Naive B cell (primary cell): ENCODE measurements around the gene ENDOV. TPM values are rescaled to one million over a fixed set of nuclear protein-coding genes. Genes with fewer than 3 reads are reported as not detected.

ENCODE experiments used
- ATAC-seq, 2 donors: fragments of 150-1000 bp; cut with Tn5 transposase; 2 replicates each; pipeline ENCODE4 v1.10.0; 2021; ENCODE audit warnings: low read depth in 2 of 2, mild to moderate bottlenecking in 2 of 2, moderate library complexity in 2 of 2
- DNase-seq: peaks from one replicate; pipeline ENCODE4 v3.0.0; 2022
- H3K27ac Mint-ChIP-seq, 6 donors: one replicate each; pipeline ENCODE4 v1.8.0; 2020 to 2022; ENCODE audit warnings: mild to moderate bottlenecking in 6 of 6, mixed read lengths in 6 of 6, moderate library complexity in 5 of 6, inconsistent platforms in 2 of 6
- H3K27me3 Mint-ChIP-seq, 3 donors: one replicate each; pipeline ENCODE4 v1.8.0; 2021 to 2022; ENCODE audit warnings: mixed read lengths in 3 of 3, mild to moderate bottlenecking in 1 of 3
- H3K36me3 Mint-ChIP-seq, 2 donors: one replicate each; pipeline ENCODE4 v1.8.0; 2020 to 2022; ENCODE audit warnings: mixed read lengths in 2 of 2, inconsistent platforms in 1 of 2, mild to moderate bottlenecking in 1 of 2
- H3K4me1 Mint-ChIP-seq, 3 donors: one replicate each; pipeline ENCODE4 v1.8.0; 2020 to 2022; ENCODE audit warnings: mixed read lengths in 3 of 3, inconsistent platforms in 1 of 3, mild to moderate bottlenecking in 1 of 3, moderate library complexity in 1 of 3
- H3K4me3 Mint-ChIP-seq, 8 donors: one replicate each; pipeline ENCODE4 v1.8.0; 2020 to 2022; ENCODE audit warnings: mild to moderate bottlenecking in 8 of 8, mixed read lengths in 8 of 8, moderate library complexity in 8 of 8, inconsistent platforms in 2 of 8
- H3K9me3 Mint-ChIP-seq, 7 donors: one replicate each; pipeline ENCODE4 v1.8.0; 2020 to 2022; ENCODE audit warnings: mixed read lengths in 7 of 7, mild to moderate bottlenecking in 5 of 7, inconsistent platforms in 2 of 7, moderate library complexity in 1 of 7
- polyA plus RNA-seq, 6 donors: library from polyadenylated mRNA; unstranded; fragments of 300-500 nt; fragmentation: Illumina TruSeq; gene quantifications; one replicate each; pipeline ENCODE4 v1.2.3, GENCODE V29; 2021; ENCODE audit warnings: low read depth in 6 of 6

ENDOV gene
- polyA plus RNA-seq, 6 donors from 2014 or later, result 16.4 to 35.2 (median 20.7) TPM

- H3K4me1 Mint-ChIP-seq, result peaks cover 19 to 38% (median 26%) of the 10 kb centered on the region in 3 donors
- H3K4me3 Mint-ChIP-seq, result peak overlapping the region; percentile 87 to 94 (median 92)
- peaks cover 3 to 14% (median 12%) of the 10 kb centered on the region in 3 donors for H3K27me3 Mint-ChIP-seq
- H3K9me3 Mint-ChIP-seq, result no peaks in the 10 kb centered on the region
- H3K36me3 Mint-ChIP-seq, result peaks cover 0 to 10% of the 10 kb centered on the region in 2 donors
- H3K27ac Mint-ChIP-seq, result peak overlapping the region; percentile 92 to 96 (median 96)
- DNase-seq (peak; percentile 14), ATAC-seq (no peak)
Measured at GRCh38 chr17:80413771-80414507, 1.0 kb upstream of the ENDOV start.

- ATAC-seq, result peak; percentile 18 to 25
- Mint-ChIP-seq H3K36me3 (peaks cover 0 to 10% of the 10 kb centered on the region in 2 donors), H3K4me1 (peaks cover 19 to 38% (median 26%) of the 10 kb centered on the region in 3 donors), H3K4me3 (peak overlapping the region; percentile 87 to 94 (median 92)), H3K9me3 (no peaks in the 10 kb centered on the region), H3K27ac (peak overlapping the region; percentile 92 to 96 (median 96)), H3K27me3 (peaks cover 3 to 14% (median 12%) of the 10 kb centered on the region in 3 donors)
- DNase-seq, result no peak
Measured at GRCh38 chr17:80414508-80414802, 512 bp upstream of the ENDOV start.

- peak overlapping the region; percentile 87 to 94 (median 92) for H3K4me3 Mint-ChIP-seq
- peaks cover 19 to 38% (median 30%) of the 10 kb centered on the region in 3 donors for H3K4me1 Mint-ChIP-seq
- H3K27ac Mint-ChIP-seq, result peak overlapping the region; percentile 92 to 96 (median 96)
- peaks cover 0 to 10% of the 10 kb centered on the region in 2 donors for H3K36me3 Mint-ChIP-seq
- no peak for ATAC-seq
- no peaks in the 10 kb centered on the region for H3K9me3 Mint-ChIP-seq
- H3K27me3 Mint-ChIP-seq, result peaks cover 3 to 14% (median 12%) of the 10 kb centered on the region in 3 donors
- DNase-seq, result no peak
Measured at GRCh38 chr17:80415626-80416137, 715 bp downstream of the ENDOV start.

- ATAC-seq, result no peak
- H3K4me1 Mint-ChIP-seq, result peaks cover 19 to 38% (median 30%) of the 10 kb centered on the region in 3 donors
Measured at GRCh38 chr17:80416260-80416939, 1.4 kb downstream of the ENDOV start.

GRCh38 chr17:80416940-80417293 lies 1.9 kb downstream of the ENDOV start:
- H3K9me3 Mint-ChIP-seq, result no peaks in the 10 kb centered on the region
- H3K27me3 Mint-ChIP-seq, result peaks cover 3 to 14% (median 12%) of the 10 kb centered on the region in 3 donors
- peaks cover 19 to 38% (median 30%) of the 10 kb centered on the region in 3 donors for H3K4me1 Mint-ChIP-seq
- H3K27ac Mint-ChIP-seq, result peak overlapping the region in 5 of 6 donors; percentile 7 to 93 (median 84)
- H3K36me3 Mint-ChIP-seq, result peaks cover 0 to 10% of the 10 kb centered on the region in 2 donors
- ATAC-seq (no peak), DNase-seq (no peak)
- peak overlapping the region; percentile 55 to 94 (median 90) for H3K4me3 Mint-ChIP-seq

More at GRCh38 chr17:80416260-80416939, 1.4 kb downstream of the ENDOV start:
- peaks cover 3 to 14% (median 12%) of the 10 kb centered on the region in 3 donors for H3K27me3 Mint-ChIP-seq
- peak overlapping the region; percentile 87 to 94 (median 92) for H3K4me3 Mint-ChIP-seq
- H3K27ac Mint-ChIP-seq, result peak overlapping the region; percentile 73 to 96 (median 92)
- peaks cover 0 to 10% of the 10 kb centered on the region in 2 donors for H3K36me3 Mint-ChIP-seq
- no peak for DNase-seq
- H3K9me3 Mint-ChIP-seq, result no peaks in the 10 kb centered on the region

- Mint-ChIP-seq H3K36me3 (peaks cover 0 to 10% of the 10 kb centered on the region in 2 donors), H3K9me3 (no peaks in the 10 kb centered on the region), H3K27ac (no peak overlapping the region), H3K4me3 (peak overlapping the region in 5 of 8 donors; percentile 14 to 94 (median 39)), H3K4me1 (peaks cover 20 to 37% (median 30%) of the 10 kb centered on the region in 3 donors), H3K27me3 (peaks cover 3 to 9% (median 6%) of the 10 kb centered on the region in 3 donors)
- DNase-seq, result no peak
- no peak for ATAC-seq
Measured at GRCh38 chr17:80418589-80418988, 3.6 kb downstream of the ENDOV start.

GRCh38 chr17:80419255-80419654 lies 4.3 kb downstream of the ENDOV start:
- Mint-ChIP-seq H3K4me1 (peaks cover 22 to 37% (median 33%) of the 10 kb centered on the region in 3 donors), H3K4me3 (peak overlapping the region in 3 of 8 donors; percentile 30 to 76 (median 65)), H3K36me3 (peaks cover 0 to 10% of the 10 kb centered on the region in 2 donors), H3K27me3 (peaks cover 1 to 3% (median 2%) of the 10 kb centered on the region in 3 donors), H3K27ac (no peak overlapping the region), H3K9me3 (no peaks in the 10 kb centered on the region)
- DNase-seq (no peak), ATAC-seq (no peak)

- Mint-ChIP-seq H3K4me1 (peaks cover 31 to 41% (median 33%) of the 10 kb centered on the region in 3 donors), H3K4me3 (no peak overlapping the region), H3K27ac (no peak overlapping the region), H3K36me3 (peaks cover 0 to 10% of the 10 kb centered on the region in 2 donors), H3K27me3 (no peaks in the 10 kb centered on the region), H3K9me3 (no peaks in the 10 kb centered on the region)
- no peak for DNase-seq
- ATAC-seq, result no peak
Measured at GRCh38 chr17:80421381-80422090, 6.6 kb downstream of the ENDOV start.

GRCh38 chr17:80422276-80422675 lies 7.3 kb downstream of the ENDOV start:
- ATAC-seq (no peak), DNase-seq (no peak)
- H3K27me3 Mint-ChIP-seq, result no peaks in the 10 kb centered on the region
- H3K4me3 Mint-ChIP-seq, result no peak overlapping the region
- peaks cover 32 to 43% (median 34%) of the 10 kb centered on the region in 3 donors for H3K4me1 Mint-ChIP-seq
- H3K27ac Mint-ChIP-seq, result peak overlapping the region in 2 of 6 donors; percentile 57 to 84
- H3K9me3 Mint-ChIP-seq, result no peaks in the 10 kb centered on the region
- peaks cover 0 to 10% of the 10 kb centered on the region in 2 donors for H3K36me3 Mint-ChIP-seq

GRCh38 chr17:80422981-80423380 lies 8.0 kb downstream of the ENDOV start:
- H3K4me3 Mint-ChIP-seq, result no peak overlapping the region
- H3K9me3 Mint-ChIP-seq, result no peaks in the 10 kb centered on the region
- H3K36me3 Mint-ChIP-seq, result peaks cover 0 to 5% of the 10 kb centered on the region in 2 donors
- peak overlapping the region in 1 of 6 donors; percentile 68 for H3K27ac Mint-ChIP-seq
- ATAC-seq, result no peak
- no peak for DNase-seq
- H3K27me3 Mint-ChIP-seq, result no peaks in the 10 kb centered on the region
- H3K4me1 Mint-ChIP-seq, result peaks cover 25 to 38% (median 34%) of the 10 kb centered on the region in 3 donors

GRCh38 chr17:80423536-80424225 lies 8.7 kb downstream of the ENDOV start:
- no peak for DNase-seq
- no peaks in the 10 kb centered on the region for H3K9me3 Mint-ChIP-seq
- H3K4me1 Mint-ChIP-seq, result peaks cover 25 to 35% (median 34%) of the 10 kb centered on the region in 3 donors
- no peak for ATAC-seq
- peak overlapping the region in 2 of 6 donors; percentile 58 to 87 for H3K27ac Mint-ChIP-seq
- peak overlapping the region in 4 of 8 donors; percentile 56 to 65 (median 61) for H3K4me3 Mint-ChIP-seq
- no peaks in the 10 kb centered on the region for H3K27me3 Mint-ChIP-seq
- H3K36me3 Mint-ChIP-seq, result no peaks in the 10 kb centered on the region

- H3K27ac Mint-ChIP-seq, result peak overlapping the region in 3 of 6 donors; percentile 30 to 87 (median 58)
Measured at GRCh38 chr17:80424261-80424660, 9.3 kb downstream of the ENDOV start.

More at GRCh38 chr17:80424261-80424660, 9.3 kb downstream of the ENDOV start:
- Mint-ChIP-seq H3K27me3 (no peaks in the 10 kb centered on the region), H3K4me3 (peak overlapping the region in 6 of 8 donors; percentile 36 to 66 (median 61)), H3K36me3 (no peaks in the 10 kb centered on the region), H3K9me3 (no peaks in the 10 kb centered on the region), H3K4me1 (peaks cover 25 to 35% (median 34%) of the 10 kb centered on the region in 3 donors)
- DNase-seq, result peak; percentile 46
- ATAC-seq, result peak; percentile 42 to 53
